ENCODE data around the gene STRBP. TPM values are rescaled to one million over a fixed set of nuclear protein-coding genes. Genes with fewer than 3 reads are reported as not detected.

The STRBP gene
- total and polyA plus RNA-seq, 2 of the 8 experiments (the other 6 are each of a cell fraction or from before 2014, with no cell fraction given): 29.7 to 105 TPM

GRCh38 chr9:123150708-123151503 lies 117.5 kb downstream of the STRBP start:
- Histone ChIP-seq H2BK5ac (ENCODE audit: low read depth, low read length) (no peak overlapping the region), H3K79me1 (ENCODE audit: low read depth, low read length) (no peaks in the 10 kb centered on the region), H3K56ac (replicated peaks; ENCODE audit: insufficient read length, low read depth, low read length) (no peak overlapping the region), H2AFZ (ENCODE audit: low read length) (no peak overlapping the region), H3K9me3 (ENCODE audit: insufficient read depth in 2 of 2, low read depth in 1 of 2, low read length in 1 of 2) (no peaks in the 10 kb centered on the region), H4K5ac (ENCODE audit: insufficient read length, low read depth, low read length) (no peak overlapping the region), H3K27me3 (replicated peaks in 1 of 4; ENCODE audit: control insufficient read depth in 3 of 4, extremely low read depth in 1 of 4, insufficient read depth in 3 of 4, low read length in 3 of 4) (no peaks in the 10 kb centered on the region), H2BK12ac (ENCODE audit: low read depth, low read length) (no peak overlapping the region), H2BK120ac (replicated peaks; ENCODE audit: low read depth, low read length) (no peak overlapping the region), H3K36me3 (ENCODE audit: control insufficient read depth in 2 of 4, insufficient read depth in 4 of 4, low read length in 3 of 4) (peaks cover 0 to 13% (median 9%) of the 10 kb centered on the region in 4 experiments; a peak in 5 of 8 replicates), H4K8ac (ENCODE audit: extremely low read depth, insufficient read depth, low read length) (no peak overlapping the region), H2AK5ac (ENCODE audit: low read depth, low read length) (no peak overlapping the region), H3K4me1 (replicated peaks in 1 of 4; ENCODE audit: control insufficient read depth in 3 of 4, insufficient read depth in 4 of 4, low read length in 3 of 4) (no peaks in the 10 kb centered on the region), H4K91ac (replicated peaks; ENCODE audit: insufficient read length, low read length) (no peak overlapping the region), H2BK20ac (ENCODE audit: low read length) (no peak overlapping the region), H3K4me2 (ENCODE audit: insufficient read depth in 1 of 2, low read depth in 2 of 2, low read length in 2 of 2) (no peak overlapping the region), H3K23ac (ENCODE audit: insufficient read length) (no peak overlapping the region), H3K18ac (ENCODE audit: extremely low read depth, low read length) (no peak overlapping the region), H3K27ac (ENCODE audit: low read depth, low read length) (no peak overlapping the region), H3K4me3 (ENCODE audit: extremely low read depth in 1 of 4, insufficient read depth in 2 of 4, low read depth in 3 of 4, low read length in 4 of 4) (no peak overlapping the region), H3K14ac (ENCODE audit: insufficient read length) (no peak overlapping the region), H3K23me2 (ENCODE audit: low read depth, low read length) (no peaks in the 10 kb centered on the region), H3K4ac (replicated peaks; ENCODE audit: insufficient read length, low read depth, low read length) (no peak overlapping the region), H2BK15ac (ENCODE audit: low read length) (no peak overlapping the region), H3K9ac (replicated peaks in 1 of 4; ENCODE audit: extremely low read depth in 1 of 4, low read depth in 3 of 4, low read length in 3 of 4) (no peak overlapping the region), H3K79me2 (ENCODE audit: control insufficient read depth in 1 of 2, insufficient read depth in 2 of 2, low read length in 2 of 2) (no peaks in the 10 kb centered on the region), H4K20me1 (replicated peaks in 1 of 2; ENCODE audit: control insufficient read depth in 1 of 2, insufficient read depth in 2 of 2, low read length in 2 of 2) (no peaks in the 10 kb centered on the region)
- DNase-seq (ENCODE audit: low read depth in 1 of 2, low spot score in 2 of 2) (no peak), FAIRE-seq (no peak)
- ChIA-PET POLR2A (ENCODE audit: partially characterized antibody) (interaction anchor here (0.8 kb wide), 1 partner anchor 50 kb away, joined by 3 read pairs; no protein-coding TSS in a partner anchor), CTCF (ENCODE audit: partially characterized antibody) (interaction anchor here (1.5 kb wide), 1 partner anchor 15 kb away, joined by 3 read pairs; no protein-coding TSS in a partner anchor)
- 90% methylated on average over 5 of the region's 5 CpGs; no CpG with 5 or more reads in 1 of the 2 experiments for WGBS, 2 experiments (ENCODE audit: extremely low coverage in 1 of 2, insufficient coverage in 1 of 2, insufficient read length in 1 of 2, insufficient replicate concordance in 2 of 2, low coverage in 1 of 2, low lambda C conversion rate in 2 of 2, missing lambda C conversion rate in 1 of 2)
- TF ChIP-seq SIRT6 (IDR thresholded peaks at IDR 0.05; ENCODE audit: low read length): no peak
- TF ChIP-seq BCL11A (IDR thresholded peaks at IDR 0.05; ENCODE audit: low read depth in 2 of 2, low read length in 2 of 2): no peak
- TF ChIP-seq BACH1 (IDR thresholded peaks at IDR 0.05; ENCODE audit: low read length): no peak
- no peak for TF ChIP-seq USF2 (IDR thresholded peaks at IDR 0.05; ENCODE audit: low read length)
- no peak for TF ChIP-seq ZNF274 (IDR thresholded peaks at IDR 0.05; ENCODE audit: borderline replicate concordance, extremely low read depth, low read length)
- no peak for TF ChIP-seq SP4 (IDR thresholded peaks at IDR 0.05; ENCODE audit: low read length)
- no peak for TF ChIP-seq CBX8 (IDR thresholded peaks at IDR 0.05; ENCODE audit: borderline replicate concordance, low read depth, low read length)
- no peak for TF ChIP-seq SUZ12 (IDR thresholded peaks at IDR 0.05; ENCODE audit: low read length)

Data from H1 (cell line).